ENCODE results near the gene LMO2.

The LMO2 gene

GRCh38 chr11:33887886-33888285 is 4.0 kb downstream of the LMO2 start:
- no peak for DNase-seq (ENCODE audit: low read depth)

- no peak for DNase-seq (ENCODE audit: low read depth)
Measured at GRCh38 chr11:33885338-33886005, 6.4 kb downstream of the LMO2 start.

DNA sequence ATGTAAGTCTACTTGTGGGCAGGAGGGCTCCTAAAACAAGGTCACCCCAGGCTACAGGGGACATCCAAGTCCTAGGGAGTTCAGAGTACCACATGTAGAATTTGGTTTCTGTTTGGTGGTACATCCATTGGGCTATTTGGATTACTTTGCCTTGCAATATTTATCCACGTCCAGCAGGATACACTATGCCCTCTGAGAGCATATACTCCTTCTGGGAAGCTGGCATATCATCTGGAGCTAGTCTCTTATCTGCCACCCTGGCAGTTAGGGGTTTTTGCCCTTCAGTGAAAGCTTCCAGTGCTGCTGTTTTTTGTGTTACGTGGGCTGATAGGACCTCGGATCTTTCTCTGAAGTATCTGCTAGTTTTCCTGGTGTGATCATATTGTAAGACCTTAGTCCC is 7.3 kb downstream of the LMO2 start:
- no peak for DNase-seq (ENCODE audit: low read depth)

GRCh38 chr11:33884035-33884434 is 7.8 kb downstream of the LMO2 start:
- no peak for DNase-seq (ENCODE audit: low read depth)

- no peak for DNase-seq (ENCODE audit: low read depth)
Measured at GRCh38 chr11:33881651-33882503, 10.0 kb downstream of the LMO2 start.

DNA sequence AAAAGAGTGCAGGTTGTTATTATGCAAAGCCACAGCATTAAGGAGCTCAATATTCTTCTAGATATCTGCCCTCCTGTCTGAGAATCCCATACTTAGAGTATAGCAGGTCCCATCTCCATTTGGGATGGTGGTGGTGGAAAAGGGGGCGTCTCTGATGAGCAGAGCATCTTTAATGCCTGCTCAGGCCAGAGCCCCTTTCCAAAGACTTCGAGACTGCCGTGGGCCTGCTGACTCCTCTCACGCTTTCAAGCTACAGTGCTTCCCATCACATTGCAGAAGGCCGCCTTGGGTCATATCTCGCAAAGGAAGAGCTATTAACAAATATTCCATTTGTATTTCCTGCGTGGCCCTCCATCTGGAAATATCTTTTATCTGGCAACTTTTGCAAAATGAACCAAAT is 10.9 kb downstream of the LMO2 start:
- DNase-seq (ENCODE audit: low read depth), result no peak

DNA sequence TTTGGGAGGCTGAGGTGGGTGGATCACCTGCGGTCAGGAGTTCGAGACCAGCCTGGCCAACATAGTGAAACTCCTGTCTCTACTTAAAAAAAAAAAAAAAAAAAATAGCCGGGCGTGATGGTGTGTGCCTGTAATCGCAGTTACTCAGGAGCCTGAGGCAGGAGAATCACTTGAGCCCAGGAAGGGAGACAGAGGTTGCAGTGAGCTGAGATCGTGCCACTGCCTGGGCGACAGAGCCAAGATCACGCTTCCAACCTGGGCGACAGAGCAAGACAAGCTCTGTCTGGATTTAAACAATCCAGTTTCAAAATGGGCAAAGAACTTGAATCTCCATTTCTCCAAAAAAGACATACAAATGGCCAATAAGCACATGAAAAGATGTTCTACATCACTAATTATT is 12.5 kb downstream of the LMO2 start:
- no peak for DNase-seq (ENCODE audit: low read depth)

DNA sequence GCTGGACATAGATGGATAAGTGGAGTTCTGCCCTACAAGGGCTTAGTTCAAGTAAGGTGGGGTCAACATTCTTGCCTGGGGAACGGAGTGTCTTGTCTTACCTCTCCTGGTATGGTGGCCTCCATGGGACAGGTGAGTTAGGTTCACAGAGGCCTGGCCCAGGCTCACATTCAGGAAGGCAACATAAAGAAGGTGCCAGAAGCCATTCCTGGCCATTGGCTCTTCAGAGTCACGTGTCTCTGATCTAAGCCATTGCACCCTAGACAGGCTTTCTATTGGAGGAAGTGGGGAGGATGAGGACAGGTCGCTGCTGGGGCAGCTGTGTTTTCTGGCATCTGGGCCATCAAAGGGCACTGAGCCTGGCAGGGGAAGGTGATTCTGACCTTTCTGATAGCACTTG is 14.8 kb downstream of the LMO2 start:
- DNase-seq (ENCODE audit: low read depth), result no peak

GRCh38 chr11:33875621-33876294 is 16.1 kb downstream of the LMO2 start:
- no peak for DNase-seq (ENCODE audit: low read depth)

DNA sequence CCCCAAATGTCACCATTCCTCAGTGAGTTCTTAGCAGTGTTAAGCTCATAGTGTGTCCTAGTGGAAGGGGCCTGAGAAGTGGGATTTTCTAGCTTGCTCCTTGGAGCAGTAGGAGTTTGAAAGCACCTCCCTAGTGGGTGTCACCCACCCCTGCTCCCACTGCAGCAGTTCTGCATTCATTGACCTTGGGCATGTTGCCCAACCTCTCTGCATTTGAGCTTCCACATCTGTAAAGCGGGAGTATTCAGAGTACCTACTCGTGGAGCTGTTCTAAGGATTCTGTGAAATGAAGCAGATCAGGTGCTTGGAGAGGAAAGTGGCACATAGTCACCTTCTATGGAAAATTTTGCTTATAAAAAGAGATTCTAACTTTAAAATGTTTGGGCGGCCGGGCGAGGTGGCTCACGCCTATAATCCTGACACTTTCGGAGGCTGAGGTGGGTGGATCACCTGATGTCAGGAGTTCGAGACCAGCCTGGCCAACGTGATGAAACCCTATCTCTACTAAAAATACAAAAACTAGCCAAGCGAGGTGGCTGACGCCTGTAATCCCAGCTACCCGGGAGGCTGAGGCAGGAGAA is 16.9 kb downstream of the LMO2 start:
- no peak for DNase-seq (ENCODE audit: low read depth)

GRCh38 chr11:33874433-33874832 is 17.4 kb downstream of the LMO2 start:
- DNase-seq (ENCODE audit: low read depth), result no peak

DNA sequence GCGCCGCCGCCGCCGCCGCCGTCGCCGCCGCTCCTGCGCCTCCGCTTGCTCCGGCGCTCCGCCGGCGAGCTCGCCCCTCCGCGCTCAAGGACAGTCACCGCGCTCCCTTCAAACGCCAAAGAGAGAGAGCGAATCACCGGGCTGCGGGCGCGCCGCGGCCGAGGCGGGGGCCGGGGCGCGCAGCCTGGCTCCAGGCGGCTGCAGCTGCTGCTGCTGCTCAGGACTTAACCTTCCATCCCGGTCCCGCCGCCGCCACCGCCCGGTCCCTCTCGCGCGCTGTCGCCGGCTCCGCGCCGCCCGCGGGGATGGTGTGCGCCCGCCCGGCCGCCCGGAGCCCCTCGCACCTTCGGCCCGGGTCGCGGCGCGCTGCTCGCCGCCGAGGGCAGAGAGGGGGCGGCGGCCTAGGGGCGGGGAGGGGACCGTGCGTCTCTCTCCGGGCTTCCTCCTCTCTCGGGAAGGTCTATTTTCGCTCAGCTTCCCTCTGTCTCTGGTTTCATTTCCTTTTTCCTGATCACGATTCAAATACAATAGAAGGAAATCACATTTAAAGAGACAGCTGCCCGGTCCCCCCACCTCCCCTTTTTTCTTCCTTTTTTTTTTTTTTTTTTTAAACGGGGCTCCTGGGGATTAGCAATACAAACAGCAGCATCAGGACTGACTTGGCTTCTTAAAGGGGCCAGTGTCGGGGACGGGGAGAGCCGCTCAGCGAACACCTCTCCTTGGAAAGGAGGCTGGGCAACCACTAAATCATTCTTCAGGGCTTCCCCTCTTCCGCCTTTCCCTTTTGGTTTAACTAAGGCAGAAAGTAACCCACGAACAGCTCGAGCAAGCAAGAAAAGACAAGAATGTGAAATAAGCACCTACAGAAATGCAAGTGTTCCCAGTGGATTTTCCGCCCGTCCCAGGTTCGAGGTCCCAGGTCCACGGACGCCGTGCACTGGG is 22.1 kb downstream of the LMO2 start:
- DNase-seq (ENCODE audit: low read depth), result no peak

DNA sequence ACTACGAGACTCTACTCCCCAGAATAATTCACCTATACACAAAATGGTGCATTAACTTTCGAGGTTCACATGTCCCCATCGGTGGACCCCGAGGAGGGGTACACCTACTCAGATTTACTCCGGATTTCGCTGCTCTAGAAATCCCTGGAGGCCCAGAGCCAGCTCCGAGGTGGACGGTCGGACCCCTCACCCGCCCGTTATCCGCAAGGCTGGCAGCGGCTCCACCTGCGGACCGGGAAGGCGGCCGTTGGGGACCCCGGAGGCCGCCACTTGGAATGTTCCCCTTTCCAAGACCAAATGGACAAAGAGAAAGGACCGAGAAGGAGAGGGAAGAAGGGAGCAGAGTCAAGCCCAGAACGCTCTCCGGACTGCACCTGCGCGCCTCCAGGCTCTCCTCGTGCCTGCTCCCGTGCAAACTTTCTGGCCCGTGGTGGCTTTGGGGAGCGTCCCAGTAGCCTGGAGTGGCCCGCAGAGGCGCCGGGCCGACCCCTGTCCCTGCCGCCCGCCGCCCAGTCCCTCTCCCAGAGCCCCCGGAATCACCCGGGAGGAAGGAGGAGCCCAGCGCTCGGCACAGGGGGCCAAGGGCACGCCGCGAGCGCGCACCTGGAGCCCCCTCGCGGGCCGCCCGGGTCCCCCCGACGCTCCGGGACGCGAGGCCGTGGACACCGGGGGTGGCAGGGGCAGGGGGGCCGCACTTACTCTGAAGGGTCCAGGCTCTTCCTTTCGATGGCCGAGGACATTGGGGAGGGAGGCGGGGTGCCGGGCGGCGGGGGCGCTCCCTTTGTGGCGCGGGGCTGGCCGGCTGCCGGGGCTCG is 23.0 kb downstream of the LMO2 start:
- DNase-seq (ENCODE audit: low read depth), result no peak

- no peak for DNase-seq (ENCODE audit: low read depth)
Measured at GRCh38 chr11:33867996-33868646, 23.8 kb downstream of the LMO2 start.

GRCh38 chr11:33867561-33867960 is 24.3 kb downstream of the LMO2 start:
- DNase-seq (ENCODE audit: low read depth), result no peak

DNA sequence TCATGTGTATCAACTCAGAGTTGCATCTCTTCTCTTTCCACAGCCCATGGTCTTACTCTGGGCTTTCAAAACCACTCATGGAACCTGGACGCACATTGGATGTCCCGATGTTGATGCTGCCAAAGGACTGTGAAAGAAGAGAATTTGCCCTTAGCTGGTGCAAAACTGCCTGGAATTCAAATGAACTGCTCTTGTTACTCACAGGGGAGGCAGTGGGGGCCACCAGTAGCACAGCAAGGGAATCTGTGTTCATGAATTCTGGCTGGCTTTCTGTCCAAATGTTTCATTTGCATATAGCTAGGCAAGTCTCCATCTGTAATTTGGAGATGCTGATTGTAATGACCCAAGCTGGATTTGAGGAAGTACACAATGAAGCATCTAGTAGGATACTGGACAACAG is 24.9 kb downstream of the LMO2 start:
- DNase-seq (ENCODE audit: low read depth), result no peak

GRCh38 chr11:33864479-33864878 is 27.4 kb downstream of the LMO2 start:
- DNase-seq (ENCODE audit: low read depth), result no peak

- DNase-seq (ENCODE audit: low read depth), result no peak
Measured at GRCh38 chr11:33863418-33864172, 28.3 kb downstream of the LMO2 start.

DNA sequence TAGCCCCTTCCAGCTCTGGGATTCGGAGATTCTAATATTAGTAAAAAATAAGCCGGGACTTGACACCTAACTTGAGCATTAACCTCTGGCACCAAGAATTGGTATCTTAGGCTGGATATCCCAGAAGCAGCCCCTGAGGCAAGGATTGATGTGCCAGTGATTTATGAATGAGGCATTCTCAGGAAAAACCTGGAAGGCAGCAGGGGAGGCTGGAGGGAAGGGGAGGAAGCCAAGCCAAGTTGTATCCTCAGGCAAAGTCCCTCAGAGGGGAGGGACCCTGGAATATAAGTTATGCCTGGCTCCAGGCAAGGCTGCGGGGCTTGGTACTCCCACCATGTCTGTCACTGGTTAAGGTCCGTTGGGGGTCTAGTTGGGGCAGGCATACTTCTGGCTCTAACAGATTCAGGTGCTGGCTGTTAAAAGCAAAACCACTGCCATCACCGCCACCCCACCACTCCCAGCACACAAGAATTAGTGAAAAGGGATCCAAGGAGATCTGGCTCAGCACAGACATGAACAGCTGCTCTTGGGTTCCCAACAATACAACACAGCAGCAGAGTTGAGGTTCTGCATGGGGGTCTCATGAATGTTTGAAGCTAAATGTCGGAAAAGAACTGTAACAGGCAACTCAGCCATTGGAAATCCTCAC is 29.8 kb downstream of the LMO2 start:
- DNase-seq (ENCODE audit: low read depth), result no peak
